Esophagus muscularis mucosa (tissue), 4 donors: ENCODE data around the gene THOC6. TPM values are rescaled to one million over a fixed set of nuclear protein-coding genes. Genes with fewer than 3 reads are reported as not detected.

ENCODE experiments used
- DNase-seq: peaks from one replicate; pipeline ENCODE4 v3.0.0-alpha.2; 2017; ENCODE audit errors: extremely low spot score
- H3K27ac ChIP-seq, 4 donors: fragments of 200-600 bp; sonication (generic); replicated peaks in 1 of 4; 1 replicate in 3 of 4; 2 replicates in 1 of 4; pipeline ENCODE4 v1.5.1; 2016 to 2019; ENCODE audit warnings: mild to moderate bottlenecking in 1 of 4
- H3K27me3 ChIP-seq, 4 donors: fragments of 200-600 bp; sonication (generic); one replicate each; pipeline versions ENCODE4 v1.5.1 to v1.6.0; 2016 to 2019
- H3K36me3 ChIP-seq, 4 donors: fragments of 200-600 bp; sonication (generic); one replicate each; pipeline ENCODE4 v1.5.1; 2016 to 2019
- H3K4me1 ChIP-seq, 4 donors: fragments of 200-600 bp; sonication (generic); one replicate each; pipeline ENCODE4 v1.5.1; 2016 to 2019
- H3K4me3 ChIP-seq, 4 donors: fragments of 200-600 bp; sonication (generic); 1 replicate in 2 of 4; 2 replicates in 2 of 4; pipeline ENCODE4 v1.5.1; 2016 to 2019; ENCODE audit warnings: mild to moderate bottlenecking in 4 of 4, moderate library complexity in 1 of 4
- H3K9me3 ChIP-seq, 4 donors: fragments of 200-600 bp; sonication (generic); 1 replicate in 3 of 4; 2 replicates in 1 of 4; pipeline ENCODE4 v1.5.1; 2016 to 2019
- CTCF ChIP-seq, 3 experiments: fragments of 200-600 bp in 2 of 3; fragments of 450-650 bp in 1 of 3; sonication (generic) in 2 of 3; IDR thresholded peaks; one replicate each; pipeline ENCODE4 v1.5.1; 2017 to 2019; ENCODE audit warnings: antibody characterized with exemption in 3 of 3, mild to moderate bottlenecking in 2 of 3, moderate library complexity in 1 of 3
- EP300 ChIP-seq: sonication (generic); formaldehyde crosslinking; IDR thresholded peaks from one replicate; pipeline ENCODE4 v1.6.1; 2017; ENCODE audit warnings: antibody characterized with exemption
- POLR2A ChIP-seq: fragments of 450-650 bp; IDR thresholded peaks from one replicate; pipeline ENCODE4 v1.6.1; 2017; ENCODE audit warnings: antibody characterized with exemption, moderate library complexity, mild to moderate bottlenecking, low read depth
- POLR2AphosphoS5 ChIP-seq, 2 donors: sonication (generic); formaldehyde crosslinking; IDR thresholded peaks; one replicate each; pipeline ENCODE4 v1.6.1; 2017; ENCODE audit warnings: antibody characterized with exemption in 2 of 2
- WGBS: methylation state at CpG from one replicate; pipeline ENCODE4 v1.1.5; 2018; 5-methylcytosine and 5-hydroxymethylcytosine counted together
- intact Hi-C: fragments of 100-400 bp; cut with DNase I; formaldehyde crosslinking; loops from one replicate; pipeline ENCODE4 v1.15.1; 2023
- total RNA-seq, 4 donors: library from RNA; depleted of rRNA; stranded (reverse); fragments of >200 nt; gene quantifications; one replicate each; pipeline versions ENCODE4 v1.1.0 to v1.2.1, GENCODE V29; 2016

THOC6 gene
- total RNA-seq, 4 donors from 2014 or later, result 14.1 to 27.9 (median 23.0) TPM

GRCh38 chr16:3026609-3027488 is 3.0 kb downstream of the THOC6 start:
- Histone ChIP-seq H3K27me3 (peaks cover 0 to 33% (median 21%) of the 10 kb centered on the region in 4 donors), H3K4me1 (peaks cover 40 to 65% (median 57%) of the 10 kb centered on the region in 4 donors), H3K27ac (no peak overlapping the region), H3K36me3 (peaks cover 11 to 20% (median 19%) of the 10 kb centered on the region in 4 donors), H3K9me3 (no peaks in the 10 kb centered on the region), H3K4me3 (no peak overlapping the region)
- WGBS, result 94% methylated on average over 24 of the region's 24 CpGs
- TF ChIP-seq POLR2A (no peak), POLR2AphosphoS5 (IDR thresholded peaks at IDR 0.05) (no peak), CTCF (IDR thresholded peaks at IDR 0.05) (no peak), EP300 (no peak)
- no peak for DNase-seq
- intact Hi-C loops, result no loop called here

- Histone ChIP-seq H3K9me3 (no peaks in the 10 kb centered on the region), H3K27ac (no peak overlapping the region), H3K36me3 (peaks cover 11 to 20% (median 19%) of the 10 kb centered on the region in 4 donors), H3K4me1 (peaks cover 34 to 59% (median 51%) of the 10 kb centered on the region in 4 donors), H3K4me3 (no peak overlapping the region), H3K27me3 (peaks cover 0 to 39% (median 21%) of the 10 kb centered on the region in 4 donors)
- TF ChIP-seq POLR2AphosphoS5 (IDR thresholded peaks at IDR 0.05) (no peak), EP300 (no peak), POLR2A (no peak), CTCF (IDR thresholded peaks at IDR 0.05) (no peak)
- 95% methylated on average over 4 of the region's 8 CpGs for WGBS
- no peak for DNase-seq
- intact Hi-C loops, result no loop called here
These were observed 3.6 kb downstream of the THOC6 start for GRCh38 chr16:3027489-3027795.

GRCh38 chr16:3027983-3028715 is 4.3 kb downstream of the THOC6 start:
- no peaks in the 10 kb centered on the region for H3K9me3 ChIP-seq
- no peak for DNase-seq
- H3K36me3 ChIP-seq, result peaks cover 11 to 20% (median 19%) of the 10 kb centered on the region in 4 donors
- peaks cover 0 to 46% (median 24%) of the 10 kb centered on the region in 4 donors for H3K27me3 ChIP-seq
- peak overlapping the region in 3 of 4 donors; percentile 16 to 33 (median 22) for H3K4me3 ChIP-seq
- peaks cover 27 to 52% (median 44%) of the 10 kb centered on the region in 4 donors for H3K4me1 ChIP-seq
- TF ChIP-seq EP300 (no peak), POLR2A (no peak), POLR2AphosphoS5 (IDR thresholded peaks at IDR 0.05) (peak; percentile 39 to 56), CTCF (IDR thresholded peaks at IDR 0.05) (peak; percentile 76 to 88 (median 81))
- peak overlapping the region in 1 of 4 donors; percentile 34 for H3K27ac ChIP-seq
- 31% methylated on average over 5 of the region's 58 CpGs for WGBS
- intact Hi-C loops, result loop anchor here (1.0 kb wide), 1 partner anchor 25 kb away; no protein-coding TSS in a partner anchor

- intact Hi-C loops, result loop anchor here (1.0 kb wide), 1 partner anchor 26 kb away; no protein-coding TSS in a partner anchor
- Histone ChIP-seq H3K4me3 (no peak overlapping the region), H3K9me3 (no peaks in the 10 kb centered on the region), H3K36me3 (peaks cover 11 to 20% (median 19%) of the 10 kb centered on the region in 4 donors), H3K27ac (no peak overlapping the region), H3K4me1 (peaks cover 21 to 45% (median 38%) of the 10 kb centered on the region in 4 donors), H3K27me3 (peaks cover 0 to 53% (median 24%) of the 10 kb centered on the region in 4 donors)
- 35% methylated on average over 8 of the region's 15 CpGs for WGBS
- no peak for DNase-seq
- TF ChIP-seq POLR2AphosphoS5 (IDR thresholded peaks at IDR 0.05) (no peak), CTCF (IDR thresholded peaks at IDR 0.05) (no peak), EP300 (no peak), POLR2A (no peak)
These were observed 5.0 kb downstream of the THOC6 start for GRCh38 chr16:3028716-3029319.
